HEK293 (cell line): Measurements from ENCODE around the gene PRKCA.

Source experiments
- CTCF ChIA-PET: fragments of 350-600 bp; formaldehyde crosslinking; extraction: SDS; loops from one replicate; lab custom pipeline; 2021; ENCODE audit warnings: antibody characterized with exemption; lab: Yijun Ruan, JAX
- POLR2A ChIA-PET: fragments of 300-600 bp; formaldehyde crosslinking; extraction: SDS; loops from one replicate; lab custom pipeline; 2020; ENCODE audit warnings: antibody characterized with exemption, inconsistent platforms; lab: Yijun Ruan, JAX
- H3K27ac ChIP-seq: fragments of 200-500 bp; sonication (Bioruptor generic); 2 replicates; pipeline ENCODE4 v1.5.1; 2014; ENCODE audit warnings: low read depth, low read length, control low read depth, inconsistent platforms; ENCODE audit errors: extremely low read depth
- H3K36me3 ChIP-seq, 2 experiments: fragments of 200-500 bp in 1 of 2; sonication (Bioruptor generic) in 1 of 2; 1 replicate in 1 of 2; 2 replicates in 1 of 2; pipeline ENCODE4 v1.5.1; 2014 to 2017; ENCODE audit warnings: inconsistent platforms in 2 of 2, low read length in 2 of 2; ENCODE audit not compliant: control insufficient read depth in 2 of 2, insufficient read depth in 1 of 2
- H3K4me1 ChIP-seq: fragments of 200-500 bp; sonication (Bioruptor generic); 2 replicates; pipeline ENCODE4 v1.5.1; 2014; ENCODE audit warnings: mild to moderate bottlenecking, low read length, inconsistent platforms; ENCODE audit not compliant: control insufficient read depth, insufficient read depth
- H3K4me3 ChIP-seq: 2 replicates; pipeline ENCODE4 v1.5.1; 2011; ENCODE audit warnings: low read depth, mild to moderate bottlenecking, control low read depth, low read length, moderate library complexity
- H3K9me3 ChIP-seq: fragments of 200-500 bp; sonication (Bioruptor generic); 2 replicates; pipeline ENCODE4 v1.5.1; 2014; ENCODE audit warnings: low read depth, low read length, inconsistent platforms; ENCODE audit not compliant: control insufficient read depth, insufficient read depth
- EGR2 ChIP-seq: fragments of 450-650 bp; formaldehyde crosslinking; IDR thresholded peaks from 2 replicates; pipeline ENCODE4 v1.5.1; 2016; ENCODE audit warnings: low read depth, missing biosample characterization, missing genetic modification characterization
- KLF16 ChIP-seq: fragments of 450-650 bp; formaldehyde crosslinking; IDR thresholded peaks from 2 replicates; pipeline ENCODE4 v1.5.1; 2017; ENCODE audit warnings: missing biosample characterization, missing genetic modification characterization
- PRDM1 ChIP-seq: fragments of 450-650 bp; formaldehyde crosslinking; IDR thresholded peaks from 2 replicates; pipeline ENCODE4; 2016; ENCODE audit warnings: missing biosample characterization, missing genetic modification characterization
- SCRT1 ChIP-seq: fragments of 450-650 bp; formaldehyde crosslinking; IDR thresholded peaks from 2 replicates; pipeline ENCODE4 v1.5.1; 2016; ENCODE audit warnings: missing biosample characterization, missing genetic modification characterization, borderline replicate concordance
- SP3 ChIP-seq: fragments of 450-650 bp; formaldehyde crosslinking; IDR thresholded peaks from 2 replicates; pipeline ENCODE4 v1.5.1; 2016; ENCODE audit warnings: missing biosample characterization, missing genetic modification characterization
- ZBTB48 ChIP-seq: fragments of 450-650 bp; formaldehyde crosslinking; IDR thresholded peaks from 2 replicates; pipeline ENCODE4 v1.5.1; 2016; ENCODE audit warnings: missing biosample characterization, missing genetic modification characterization
- ZEB2 ChIP-seq: fragments of 450-650 bp; formaldehyde crosslinking; IDR thresholded peaks from 2 replicates; pipeline ENCODE4 v1.5.1; 2016; ENCODE audit warnings: missing biosample characterization, missing genetic modification characterization
- ZFP37 ChIP-seq: fragments of 450-650 bp; formaldehyde crosslinking; IDR thresholded peaks from 2 replicates; pipeline ENCODE4 v1.5.1; 2016; ENCODE audit warnings: missing biosample characterization, missing genetic modification characterization
- ZNF146 ChIP-seq: fragments of 450-650 bp; formaldehyde crosslinking; IDR thresholded peaks from 2 replicates; pipeline ENCODE4 v1.5.1; 2016; ENCODE audit warnings: missing biosample characterization, missing genetic modification characterization
- ZNF16 ChIP-seq: fragments of 450-650 bp; formaldehyde crosslinking; IDR thresholded peaks from 2 replicates; pipeline ENCODE4 v1.5.1; 2016; ENCODE audit warnings: low read depth, missing biosample characterization, missing genetic modification characterization
- ZNF26 ChIP-seq: fragments of 450-650 bp; formaldehyde crosslinking; IDR thresholded peaks from 2 replicates; pipeline ENCODE4 v1.5.1; 2016; ENCODE audit warnings: missing biosample characterization, missing genetic modification characterization
- ZNF394 ChIP-seq: fragments of 450-650 bp; formaldehyde crosslinking; IDR thresholded peaks from 2 replicates; pipeline ENCODE4 v1.5.1; 2016; ENCODE audit warnings: missing biosample characterization, missing genetic modification characterization, mild to moderate bottlenecking, moderate library complexity, borderline replicate concordance
- ZNF398 ChIP-seq: fragments of 450-650 bp; formaldehyde crosslinking; IDR thresholded peaks from 2 replicates; pipeline ENCODE4 v1.5.1; 2017; ENCODE audit warnings: missing biosample characterization, missing genetic modification characterization
- ZNF449 ChIP-seq: fragments of 450-650 bp; formaldehyde crosslinking; IDR thresholded peaks from 2 replicates; pipeline ENCODE4 v1.5.1; 2017; ENCODE audit warnings: missing biosample characterization, mild to moderate bottlenecking, missing genetic modification characterization, moderate library complexity
- ZNF48 ChIP-seq: fragments of 450-650 bp; formaldehyde crosslinking; IDR thresholded peaks from 2 replicates; pipeline ENCODE4 v1.5.1; 2016; ENCODE audit warnings: missing biosample characterization, missing genetic modification characterization
- ZNF521 ChIP-seq: fragments of 450-650 bp; formaldehyde crosslinking; IDR thresholded peaks from 2 replicates; pipeline ENCODE4 v1.5.1; 2017; ENCODE audit warnings: missing biosample characterization, mild to moderate bottlenecking, missing genetic modification characterization
- ZNF645 ChIP-seq: fragments of 450-650 bp; formaldehyde crosslinking; IDR thresholded peaks from 2 replicates; pipeline ENCODE4; 2016; ENCODE audit warnings: missing biosample characterization, missing genetic modification characterization
- ZNF658 ChIP-seq: fragments of 450-650 bp; formaldehyde crosslinking; IDR thresholded peaks from 2 replicates; pipeline ENCODE4; 2016; ENCODE audit warnings: missing biosample characterization, missing genetic modification characterization
- ZNF76 ChIP-seq: fragments of 450-650 bp; formaldehyde crosslinking; IDR thresholded peaks from 2 replicates; pipeline ENCODE4; 2016; ENCODE audit warnings: low read depth, missing biosample characterization, missing genetic modification characterization, borderline replicate concordance
- ZNF768 ChIP-seq: fragments of 450-650 bp; formaldehyde crosslinking; IDR thresholded peaks from 2 replicates; pipeline ENCODE4 v1.5.1; 2018; ENCODE audit warnings: missing biosample characterization, mild to moderate bottlenecking, missing genetic modification characterization
- TF ChIP-seq, protein P1 (sequence below): fragments of 450-650 bp; formaldehyde crosslinking; IDR thresholded peaks from 2 replicates; pipeline ENCODE4 v1.5.1; 2016; ENCODE audit warnings: missing biosample characterization, missing genetic modification characterization
- TF ChIP-seq, protein P2 (sequence below): fragments of 450-650 bp; IDR thresholded peaks from 2 replicates; pipeline ENCODE4 v1.5.1; 2018; ENCODE audit warnings: missing biosample characterization, missing genetic modification characterization

Gene PRKCA

GRCh38 chr17:66837226-66837625 lies 534.8 kb downstream of the PRKCA start:
- 0 out of 2 replicates have a peak, but pooled peaks cover 3% of the 10 kb centered on the region for H3K4me1 ChIP-seq
- H3K9me3 ChIP-seq: no peaks in the 10 kb centered on the region
- ChIA-PET CTCF (interaction anchor here (0.6 to 1.3 kb wide), 2 partner anchors 109 to 623 kb away, joined by 4 to 5 read pairs; no protein-coding TSS in a partner anchor), POLR2A (no interaction called here)
- no peak overlapping the region for H3K27ac ChIP-seq
- no peaks in the 10 kb centered on the region for H3K36me3 ChIP-seq
- no peak overlapping the region for H3K4me3 ChIP-seq
- TF ChIP-seq, protein P1, sequence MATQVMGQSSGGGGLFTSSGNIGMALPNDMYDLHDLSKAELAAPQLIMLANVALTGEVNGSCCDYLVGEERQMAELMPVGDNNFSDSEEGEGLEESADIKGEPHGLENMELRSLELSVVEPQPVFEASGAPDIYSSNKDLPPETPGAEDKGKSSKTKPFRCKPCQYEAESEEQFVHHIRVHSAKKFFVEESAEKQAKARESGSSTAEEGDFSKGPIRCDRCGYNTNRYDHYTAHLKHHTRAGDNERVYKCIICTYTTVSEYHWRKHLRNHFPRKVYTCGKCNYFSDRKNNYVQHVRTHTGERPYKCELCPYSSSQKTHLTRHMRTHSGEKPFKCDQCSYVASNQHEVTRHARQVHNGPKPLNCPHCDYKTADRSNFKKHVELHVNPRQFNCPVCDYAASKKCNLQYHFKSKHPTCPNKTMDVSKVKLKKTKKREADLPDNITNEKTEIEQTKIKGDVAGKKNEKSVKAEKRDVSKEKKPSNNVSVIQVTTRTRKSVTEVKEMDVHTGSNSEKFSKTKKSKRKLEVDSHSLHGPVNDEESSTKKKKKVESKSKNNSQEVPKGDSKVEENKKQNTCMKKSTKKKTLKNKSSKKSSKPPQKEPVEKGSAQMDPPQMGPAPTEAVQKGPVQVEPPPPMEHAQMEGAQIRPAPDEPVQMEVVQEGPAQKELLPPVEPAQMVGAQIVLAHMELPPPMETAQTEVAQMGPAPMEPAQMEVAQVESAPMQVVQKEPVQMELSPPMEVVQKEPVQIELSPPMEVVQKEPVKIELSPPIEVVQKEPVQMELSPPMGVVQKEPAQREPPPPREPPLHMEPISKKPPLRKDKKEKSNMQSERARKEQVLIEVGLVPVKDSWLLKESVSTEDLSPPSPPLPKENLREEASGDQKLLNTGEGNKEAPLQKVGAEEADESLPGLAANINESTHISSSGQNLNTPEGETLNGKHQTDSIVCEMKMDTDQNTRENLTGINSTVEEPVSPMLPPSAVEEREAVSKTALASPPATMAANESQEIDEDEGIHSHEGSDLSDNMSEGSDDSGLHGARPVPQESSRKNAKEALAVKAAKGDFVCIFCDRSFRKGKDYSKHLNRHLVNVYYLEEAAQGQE (tag by site-specific recombination): no peak
- TF ChIP-seq, protein P2, sequence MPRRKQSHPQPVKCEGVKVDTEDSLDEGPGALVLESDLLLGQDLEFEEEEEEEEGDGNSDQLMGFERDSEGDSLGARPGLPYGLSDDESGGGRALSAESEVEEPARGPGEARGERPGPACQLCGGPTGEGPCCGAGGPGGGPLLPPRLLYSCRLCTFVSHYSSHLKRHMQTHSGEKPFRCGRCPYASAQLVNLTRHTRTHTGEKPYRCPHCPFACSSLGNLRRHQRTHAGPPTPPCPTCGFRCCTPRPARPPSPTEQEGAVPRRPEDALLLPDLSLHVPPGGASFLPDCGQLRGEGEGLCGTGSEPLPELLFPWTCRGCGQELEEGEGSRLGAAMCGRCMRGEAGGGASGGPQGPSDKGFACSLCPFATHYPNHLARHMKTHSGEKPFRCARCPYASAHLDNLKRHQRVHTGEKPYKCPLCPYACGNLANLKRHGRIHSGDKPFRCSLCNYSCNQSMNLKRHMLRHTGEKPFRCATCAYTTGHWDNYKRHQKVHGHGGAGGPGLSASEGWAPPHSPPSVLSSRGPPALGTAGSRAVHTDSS (tag by site-specific recombination): no peak
- TF ChIP-seq ZNF449 (no peak), KLF16 (tag by site-specific recombination) (no peak), ZNF394 (tag by site-specific recombination) (no peak), SCRT1 (tag by site-specific recombination) (no peak), ZNF16 (tag by site-specific recombination) (no peak), ZNF658 (tag by site-specific recombination) (no peak), ZNF76 (no peak), ZNF398 (tag by site-specific recombination) (no peak), ZNF146 (tag by site-specific recombination) (no peak), ZNF521 (tag by site-specific recombination) (no peak), ZBTB48 (no peak)

DNA sequence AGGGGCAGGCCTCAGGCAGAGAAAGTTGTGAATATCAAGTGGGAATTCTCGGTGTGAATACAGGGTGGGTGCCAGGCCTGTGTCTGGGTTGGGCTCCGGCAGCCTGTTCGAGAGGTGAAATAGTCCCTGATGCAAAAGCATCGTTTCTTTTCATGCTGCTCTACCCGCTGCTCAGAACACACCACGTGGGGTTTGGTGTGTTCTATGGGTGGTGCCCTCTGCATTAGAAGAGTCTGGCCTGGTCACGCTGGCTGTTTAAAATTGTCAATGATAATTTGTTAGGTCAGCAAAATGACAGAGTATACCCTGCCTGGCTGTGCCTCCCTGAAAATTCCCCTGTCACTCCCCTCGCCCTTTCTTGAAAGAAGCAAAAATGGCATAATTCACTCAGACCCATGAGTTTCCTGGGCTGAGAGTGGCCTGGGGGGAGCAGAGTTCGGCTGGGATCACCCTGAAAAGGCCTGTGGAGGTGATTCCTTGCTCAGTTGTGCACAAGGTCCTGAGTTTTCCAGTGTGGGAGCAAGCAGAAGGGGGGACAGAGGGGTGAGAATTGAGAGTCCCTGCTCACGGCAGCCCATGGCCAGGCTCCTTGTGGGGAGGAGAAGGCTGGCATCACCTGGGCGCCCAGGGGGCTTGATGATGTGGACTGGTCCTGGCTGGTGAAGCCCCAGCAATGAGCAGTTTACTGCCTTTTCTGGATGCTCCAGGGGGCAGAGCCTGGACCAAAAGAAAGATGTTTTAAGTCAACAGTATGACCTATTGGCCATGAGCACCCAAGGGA lies 535.7 kb downstream of the PRKCA start:
- Histone ChIP-seq H3K4me1 (0 out of 2 replicates have a peak, but pooled peaks cover 3% of the 10 kb centered on the region), H3K9me3 (no peaks in the 10 kb centered on the region)
- CTCF ChIA-PET: interaction anchor here (0.6 to 1.3 kb wide), 2 partner anchors 110 to 624 kb away, joined by 4 to 5 read pairs; no protein-coding TSS in a partner anchor
- TF ChIP-seq ZEB2 (tag by site-specific recombination): no peak
- TF ChIP-seq ZNF645 (tag by site-specific recombination): no peak
- no peak for TF ChIP-seq ZNF26 (tag by site-specific recombination)
- no peak for TF ChIP-seq EGR2 (tag by site-specific recombination)
- TF ChIP-seq ZNF768 (tag by site-specific recombination): no peak
- no peak for TF ChIP-seq ZNF48 (tag by site-specific recombination)
- no peak for TF ChIP-seq SP3 (tag by site-specific recombination)
- TF ChIP-seq PRDM1 (tag by site-specific recombination): no peak
- no peak for TF ChIP-seq ZFP37 (tag by site-specific recombination)

More for the DNA sequence above, 535.7 kb downstream of the PRKCA start:
- H3K4me3 ChIP-seq: no peak overlapping the region
- POLR2A ChIA-PET: no interaction called here
- no peaks in the 10 kb centered on the region for H3K36me3 ChIP-seq
- H3K27ac ChIP-seq: no peak overlapping the region
